ENCODE measurements around the gene C8G.

The C8G gene

DNA sequence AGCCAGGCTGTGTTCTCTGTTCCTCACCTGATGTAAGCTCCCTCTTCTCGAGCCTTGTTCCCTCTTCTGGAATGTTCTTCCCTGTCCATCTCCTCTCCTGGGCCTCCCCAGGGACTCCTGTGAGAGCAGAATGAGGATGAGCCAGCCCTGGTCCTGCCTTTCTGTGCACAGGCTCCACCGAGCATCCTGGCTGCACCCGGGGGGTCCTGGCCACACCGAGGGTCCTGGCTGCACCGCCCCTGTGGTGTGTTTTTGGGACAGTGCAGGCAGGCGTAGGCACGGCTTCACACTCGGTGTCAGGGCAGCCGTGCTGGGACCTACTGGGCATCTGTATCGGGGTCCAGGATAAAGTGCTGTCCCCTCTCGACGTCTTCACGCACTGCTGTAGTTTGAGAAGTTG is 18.3 kb upstream of the C8G start:
- Mint-ChIP-seq H3K27ac (no peak overlapping the region), H3K4me3 (no peak overlapping the region), H3K36me3 (ENCODE audit: low read depth) (peaks cover 45% of the 10 kb centered on the region), H3K27me3 (ENCODE audit: low read depth) (no peaks in the 10 kb centered on the region), H3K4me1 (ENCODE audit: low read depth) (peaks cover under 1% of the 10 kb centered on the region), H3K9me3 (no peaks in the 10 kb centered on the region)
- no peak for DNase-seq (ENCODE audit: low spot score)

DNA sequence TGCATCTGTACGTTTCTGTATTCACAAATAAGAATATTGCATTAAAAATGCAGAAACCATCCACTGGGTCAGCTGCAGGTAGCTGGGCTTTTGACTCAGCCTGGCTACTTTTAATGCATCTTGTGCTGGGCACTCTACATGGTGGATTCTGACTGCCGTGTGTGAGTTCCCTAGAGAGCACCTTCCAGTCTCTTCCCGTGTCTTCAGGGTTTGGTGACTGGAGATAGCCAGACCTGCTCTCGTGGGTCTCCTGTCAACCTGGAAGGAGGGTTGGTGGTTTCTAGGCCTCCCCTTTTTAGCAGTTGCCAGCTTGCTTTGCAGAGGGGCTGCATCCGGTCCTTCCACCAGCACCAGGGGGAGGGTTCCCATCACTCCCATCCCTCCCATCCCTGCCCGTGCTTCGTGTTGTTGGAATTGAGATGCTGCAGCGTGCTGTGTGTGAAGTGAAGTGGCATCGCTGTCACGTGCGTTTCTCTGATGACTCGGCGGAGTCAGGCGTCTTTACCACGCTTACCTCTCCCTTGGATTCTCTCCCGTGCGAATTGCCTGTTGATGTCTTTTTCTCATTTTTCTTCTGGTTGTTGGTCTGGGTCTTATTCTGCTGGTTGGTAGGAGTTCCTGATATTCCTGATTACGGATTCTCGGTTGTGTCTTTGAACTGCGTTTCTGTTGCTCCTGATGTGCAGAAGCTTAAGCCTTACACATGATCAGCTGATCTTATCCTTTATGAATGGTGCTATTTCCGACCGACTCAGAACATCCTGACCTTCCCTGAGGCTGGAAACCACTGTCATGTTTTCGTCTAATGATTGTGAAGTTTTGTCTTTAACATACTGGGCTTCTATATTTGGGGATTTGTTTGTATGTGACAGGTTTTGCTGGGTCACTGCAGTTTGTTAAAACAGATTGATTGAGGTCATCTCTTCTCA is 17.4 kb upstream of the C8G start:
- Mint-ChIP-seq H3K27ac (no peak overlapping the region), H3K4me3 (no peak overlapping the region)
- no peak for DNase-seq (ENCODE audit: low spot score)

DNA sequence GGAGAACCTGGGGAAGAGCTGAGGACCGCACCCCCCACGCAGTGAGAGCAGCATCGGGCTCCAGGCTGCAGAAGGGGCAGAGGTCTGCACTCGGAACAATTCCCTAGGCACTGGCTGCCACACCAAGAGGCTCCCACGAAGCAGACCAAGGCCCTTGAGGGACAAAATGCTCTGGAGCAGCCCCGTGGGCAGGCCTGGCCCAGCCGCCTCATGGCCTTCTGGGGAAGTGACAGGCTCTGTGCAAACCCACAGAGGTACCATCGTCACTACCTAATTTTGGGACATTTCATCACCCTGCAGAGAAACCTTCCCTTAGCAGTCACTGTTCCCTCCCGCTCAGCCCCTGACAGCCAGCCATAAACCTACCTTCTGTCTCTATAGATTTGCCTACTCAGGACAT is 16.5 kb upstream of the C8G start:
- Mint-ChIP-seq H3K4me1 (ENCODE audit: low read depth) (peaks cover 2% of the 10 kb centered on the region), H3K4me3 (no peak overlapping the region), H3K9me3 (no peaks in the 10 kb centered on the region), H3K27me3 (ENCODE audit: low read depth) (no peaks in the 10 kb centered on the region), H3K27ac (no peak overlapping the region), H3K36me3 (ENCODE audit: low read depth) (peaks cover 47% of the 10 kb centered on the region)
- no peak for DNase-seq (ENCODE audit: low spot score)

More for the DNA sequence above, 17.4 kb upstream of the C8G start:
- Mint-ChIP-seq H3K36me3 (ENCODE audit: low read depth) (peaks cover 45% of the 10 kb centered on the region), H3K9me3 (no peaks in the 10 kb centered on the region), H3K4me1 (ENCODE audit: low read depth) (peaks cover 2% of the 10 kb centered on the region), H3K27me3 (ENCODE audit: low read depth) (no peaks in the 10 kb centered on the region)

DNA sequence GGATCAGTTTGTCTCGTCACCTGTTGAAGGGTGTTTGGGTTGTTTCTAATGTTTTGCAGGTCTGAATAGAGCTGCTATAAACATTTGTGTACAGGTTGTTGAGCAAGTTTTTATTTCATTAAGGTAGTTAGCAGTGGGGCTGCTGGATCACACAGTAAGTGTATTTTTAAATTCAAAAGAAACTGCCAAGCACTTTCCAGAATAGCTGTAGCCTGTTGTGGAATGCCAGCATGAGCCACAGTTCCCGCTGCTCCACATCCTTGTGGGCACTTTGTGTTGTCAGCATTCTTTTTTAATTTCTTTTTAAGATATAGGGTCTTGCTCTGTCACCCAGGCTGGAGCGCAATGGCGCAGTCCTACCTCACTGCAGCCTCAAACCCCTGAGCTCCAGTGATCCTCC is 15.0 kb upstream of the C8G start:
- H3K27me3 Mint-ChIP-seq (ENCODE audit: low read depth): no peaks in the 10 kb centered on the region
- peaks cover 37% of the 10 kb centered on the region for H3K36me3 Mint-ChIP-seq (ENCODE audit: low read depth)

DNA sequence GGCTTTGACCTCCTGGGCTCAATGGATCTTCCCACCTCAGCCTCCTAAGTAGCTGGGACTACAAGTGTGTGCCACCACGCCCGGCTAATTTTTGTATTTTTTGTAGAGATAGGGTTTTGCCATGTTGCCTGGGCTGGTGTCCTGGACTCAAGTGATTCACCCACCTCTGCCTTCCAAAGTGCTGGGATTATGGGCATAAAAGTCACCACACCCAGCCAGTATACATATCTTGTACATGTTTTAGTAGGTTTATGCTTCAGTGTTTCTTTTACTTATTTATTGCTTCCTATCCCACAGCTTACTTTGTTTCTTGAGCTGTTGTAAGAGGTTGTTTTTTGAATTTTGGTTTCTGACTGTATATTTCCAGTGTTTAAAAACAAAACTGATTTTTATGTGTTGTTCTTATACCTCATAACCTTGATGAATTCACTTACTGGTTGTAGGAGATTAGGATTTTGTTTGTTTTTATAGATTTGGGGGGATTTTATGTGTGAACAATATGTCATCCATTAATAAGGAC is 13.4 kb upstream of the C8G start:
- H3K4me1 Mint-ChIP-seq (ENCODE audit: low read depth): peaks cover 2% of the 10 kb centered on the region
- no peaks in the 10 kb centered on the region for H3K9me3 Mint-ChIP-seq
- no peak overlapping the region for H3K4me3 Mint-ChIP-seq
- no peak overlapping the region for H3K27ac Mint-ChIP-seq
- no peaks in the 10 kb centered on the region for H3K27me3 Mint-ChIP-seq (ENCODE audit: low read depth)
- H3K36me3 Mint-ChIP-seq (ENCODE audit: low read depth): peaks cover 35% of the 10 kb centered on the region
- DNase-seq (ENCODE audit: low spot score): no peak

More for the DNA sequence above, 15.0 kb upstream of the C8G start:
- DNase-seq (ENCODE audit: low spot score): no peak
- peaks cover 2% of the 10 kb centered on the region for H3K4me1 Mint-ChIP-seq (ENCODE audit: low read depth)
- no peak overlapping the region for H3K4me3 Mint-ChIP-seq
- no peaks in the 10 kb centered on the region for H3K9me3 Mint-ChIP-seq
- H3K27ac Mint-ChIP-seq: no peak overlapping the region

DNA sequence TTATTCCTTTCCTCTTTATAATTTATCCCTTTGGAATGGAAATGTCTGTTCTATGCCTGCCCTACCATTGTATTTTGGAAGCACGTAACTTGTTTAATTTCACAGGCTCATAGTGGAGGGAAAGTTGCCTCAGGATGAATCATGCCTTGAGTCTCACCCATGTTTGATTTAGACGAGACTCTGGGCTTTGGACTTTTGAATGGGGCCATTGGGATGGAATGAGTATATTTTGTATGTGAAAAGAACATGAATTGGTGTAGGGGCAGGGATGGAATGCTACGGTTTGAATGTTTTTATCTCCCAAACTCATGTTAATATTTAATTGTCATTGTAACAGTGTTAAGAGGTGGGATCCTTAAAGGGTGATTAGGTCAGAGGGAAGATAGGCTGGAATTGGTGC is 10.8 kb upstream of the C8G start:
- Mint-ChIP-seq H3K36me3 (ENCODE audit: low read depth) (peaks cover 33% of the 10 kb centered on the region), H3K27ac (no peak overlapping the region), H3K4me3 (no peak overlapping the region)

DNA sequence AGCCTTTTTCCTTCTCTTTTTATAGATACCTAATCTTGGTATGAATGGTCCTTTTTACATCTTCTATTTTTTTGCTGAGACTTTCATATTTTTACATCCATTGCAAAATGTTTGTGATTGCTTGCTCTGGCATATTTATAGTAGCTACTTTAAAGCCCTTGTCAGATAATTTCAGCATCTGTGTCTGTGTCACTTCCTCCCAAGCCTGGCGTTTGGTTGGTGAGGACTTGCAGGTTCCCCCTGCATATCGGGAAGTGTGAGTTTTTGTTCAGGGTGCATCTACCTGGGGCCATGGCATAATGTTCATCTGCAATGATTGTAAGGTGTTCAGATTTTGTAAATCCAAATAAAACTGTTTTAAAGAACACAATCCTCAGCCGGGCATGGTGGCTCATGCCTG is 9.4 kb upstream of the C8G start:
- no peaks in the 10 kb centered on the region for H3K27me3 Mint-ChIP-seq (ENCODE audit: low read depth)
- no peak for DNase-seq (ENCODE audit: low spot score)
- peaks cover 36% of the 10 kb centered on the region for H3K36me3 Mint-ChIP-seq (ENCODE audit: low read depth)
- no peaks in the 10 kb centered on the region for H3K9me3 Mint-ChIP-seq
- no peak overlapping the region for H3K4me3 Mint-ChIP-seq
- no peak overlapping the region for H3K27ac Mint-ChIP-seq
- H3K4me1 Mint-ChIP-seq (ENCODE audit: low read depth): peaks cover 4% of the 10 kb centered on the region

More for the DNA sequence above, 10.8 kb upstream of the C8G start:
- Mint-ChIP-seq H3K27me3 (ENCODE audit: low read depth) (no peaks in the 10 kb centered on the region), H3K4me1 (ENCODE audit: low read depth) (peaks cover 4% of the 10 kb centered on the region), H3K9me3 (no peaks in the 10 kb centered on the region)
- DNase-seq (ENCODE audit: low spot score): no peak

DNA sequence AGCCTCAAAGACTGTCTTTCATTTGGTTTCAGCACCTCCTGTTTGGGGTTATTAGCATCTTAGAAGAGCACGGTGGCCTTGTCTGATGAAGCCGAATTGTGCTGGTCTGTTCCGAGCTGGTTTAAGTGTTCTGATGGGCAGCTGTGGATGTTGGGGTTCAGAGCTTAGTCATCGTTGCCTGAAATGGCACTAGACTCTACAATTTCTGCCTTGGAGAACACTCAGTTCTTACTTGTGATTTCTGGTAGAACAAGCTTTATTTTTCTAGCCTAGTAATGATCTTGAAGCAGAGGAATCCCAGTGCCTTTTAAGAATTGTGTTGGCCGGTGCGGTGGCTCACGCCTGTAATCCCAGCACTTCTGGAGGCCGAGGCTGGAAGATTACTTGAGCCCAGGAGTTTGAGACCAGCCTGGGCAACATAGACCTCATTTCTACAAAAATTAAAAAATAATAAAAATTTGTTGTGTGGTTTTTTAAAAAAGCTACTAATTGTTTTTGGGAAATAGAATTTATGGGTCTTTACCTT is 8.3 kb upstream of the C8G start:
- Mint-ChIP-seq H3K27me3 (ENCODE audit: low read depth) (no peaks in the 10 kb centered on the region), H3K36me3 (ENCODE audit: low read depth) (peaks cover 36% of the 10 kb centered on the region), H3K27ac (no peak overlapping the region), H3K4me3 (no peak overlapping the region), H3K9me3 (no peaks in the 10 kb centered on the region), H3K4me1 (ENCODE audit: low read depth) (peaks cover 4% of the 10 kb centered on the region)
- DNase-seq (ENCODE audit: low spot score): no peak

DNA sequence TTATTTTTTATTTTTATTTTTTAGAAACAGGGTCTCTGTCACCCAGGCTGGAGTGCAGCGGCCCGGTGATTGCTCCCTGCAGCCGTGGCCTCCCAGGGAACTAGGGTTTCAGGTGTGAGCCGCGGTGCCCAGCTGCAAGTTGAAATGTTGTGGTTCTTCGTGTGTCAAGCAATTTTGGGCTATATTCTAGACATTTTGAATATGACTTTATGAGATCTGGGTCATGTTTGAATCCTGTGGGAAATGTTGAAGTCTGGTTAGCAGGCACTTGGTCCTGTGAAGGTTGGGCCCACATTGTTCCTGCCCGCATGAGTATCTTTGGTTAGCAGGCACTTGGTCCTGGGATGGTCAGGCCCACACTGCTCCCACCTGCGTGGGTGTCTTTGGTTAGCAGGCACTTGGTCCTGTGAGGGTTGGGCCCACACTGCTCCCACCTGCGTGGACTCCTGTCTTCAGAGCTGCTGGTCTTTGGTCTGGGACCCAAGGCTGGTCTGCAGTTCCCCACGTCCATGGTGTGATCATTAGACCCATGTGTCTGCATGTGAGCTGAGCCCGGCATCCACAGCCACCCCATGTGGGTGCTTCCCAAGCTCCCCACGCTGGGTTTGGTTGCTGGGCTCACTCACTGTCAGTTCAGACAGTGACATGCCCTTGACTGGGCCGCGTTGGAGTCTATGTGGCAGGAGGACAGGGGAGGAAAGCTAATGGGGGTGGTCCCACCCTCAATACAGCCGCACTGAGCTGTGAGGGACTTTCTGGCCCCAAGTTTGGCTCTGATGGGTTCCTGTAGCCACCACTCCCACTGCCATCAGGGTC is 7.6 kb upstream of the C8G start:
- H3K27ac Mint-ChIP-seq: no peak overlapping the region
- no peak for DNase-seq (ENCODE audit: low spot score)
- H3K27me3 Mint-ChIP-seq (ENCODE audit: low read depth): no peaks in the 10 kb centered on the region
- peaks cover 35% of the 10 kb centered on the region for H3K36me3 Mint-ChIP-seq (ENCODE audit: low read depth)
- H3K4me3 Mint-ChIP-seq: no peak overlapping the region
- peaks cover 4% of the 10 kb centered on the region for H3K4me1 Mint-ChIP-seq (ENCODE audit: low read depth)
- no peaks in the 10 kb centered on the region for H3K9me3 Mint-ChIP-seq

DNA sequence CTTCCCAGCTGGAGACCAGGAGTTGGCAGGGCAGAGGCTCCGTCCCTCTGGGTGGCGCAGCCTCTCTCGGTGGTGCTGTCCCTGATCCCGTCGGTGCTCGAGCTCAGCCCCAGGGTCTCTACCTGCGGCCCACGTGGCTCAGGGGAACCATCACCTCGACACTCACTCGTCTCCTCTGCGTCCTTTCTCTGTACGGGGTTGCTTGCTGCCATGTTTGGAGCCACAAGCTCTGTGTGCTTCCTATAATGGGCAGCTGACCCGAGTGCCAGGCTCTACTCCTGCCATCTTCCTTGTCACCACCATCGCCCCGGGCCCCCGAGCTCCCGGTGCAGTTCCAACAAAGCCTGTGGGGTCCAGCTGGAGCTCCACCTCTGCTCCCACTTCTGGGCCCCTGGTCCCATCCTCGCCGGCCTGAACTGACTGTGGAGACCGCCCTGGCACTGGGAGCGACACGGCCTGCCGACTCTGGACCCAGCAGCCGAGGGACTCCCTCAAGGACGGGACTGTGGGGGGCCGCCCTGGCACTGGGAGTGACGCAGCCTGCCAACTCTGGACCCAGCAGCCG is 5.5 kb upstream of the C8G start:
- Mint-ChIP-seq H3K27ac (no peak overlapping the region), H3K36me3 (ENCODE audit: low read depth) (peaks cover 28% of the 10 kb centered on the region)

DNA sequence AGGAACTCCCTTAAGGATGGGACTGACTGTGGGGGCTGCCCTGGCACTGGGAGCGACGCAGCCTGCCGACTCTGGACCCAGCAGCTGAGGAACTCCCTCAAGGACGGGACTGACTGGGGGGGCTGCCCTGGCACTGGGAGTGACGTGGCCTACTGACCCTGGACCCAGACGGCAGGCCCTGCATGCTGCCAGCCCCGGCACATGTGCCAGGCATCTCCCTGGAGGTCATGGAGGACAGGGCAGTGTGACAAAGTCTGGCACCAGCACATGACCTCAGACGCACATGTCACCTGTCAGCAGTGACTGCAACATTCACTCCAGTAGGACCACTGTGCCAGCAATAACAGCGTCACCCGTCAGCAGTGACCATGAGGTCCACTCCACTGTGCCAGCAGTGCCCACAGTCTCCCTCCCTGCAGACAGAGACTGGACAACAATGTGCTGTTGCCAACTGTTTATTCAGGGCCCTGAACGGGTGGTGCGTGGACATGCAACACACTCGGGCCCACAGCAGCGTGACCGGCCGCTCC is 5.0 kb upstream of the C8G start:
- no peaks in the 10 kb centered on the region for H3K27me3 Mint-ChIP-seq (ENCODE audit: low read depth)
- H3K27ac Mint-ChIP-seq: no peak overlapping the region
- DNase-seq (ENCODE audit: low spot score): no peak
- H3K4me1 Mint-ChIP-seq (ENCODE audit: low read depth): peaks cover 7% of the 10 kb centered on the region
- H3K9me3 Mint-ChIP-seq: no peaks in the 10 kb centered on the region
- peaks cover 28% of the 10 kb centered on the region for H3K36me3 Mint-ChIP-seq (ENCODE audit: low read depth)
- no peak overlapping the region for H3K4me3 Mint-ChIP-seq

More for the DNA sequence above, 5.5 kb upstream of the C8G start:
- Mint-ChIP-seq H3K27me3 (ENCODE audit: low read depth) (no peaks in the 10 kb centered on the region), H3K9me3 (no peaks in the 10 kb centered on the region), H3K4me3 (no peak overlapping the region), H3K4me1 (ENCODE audit: low read depth) (peaks cover 4% of the 10 kb centered on the region)
- DNase-seq (ENCODE audit: low spot score): no peak

DNA sequence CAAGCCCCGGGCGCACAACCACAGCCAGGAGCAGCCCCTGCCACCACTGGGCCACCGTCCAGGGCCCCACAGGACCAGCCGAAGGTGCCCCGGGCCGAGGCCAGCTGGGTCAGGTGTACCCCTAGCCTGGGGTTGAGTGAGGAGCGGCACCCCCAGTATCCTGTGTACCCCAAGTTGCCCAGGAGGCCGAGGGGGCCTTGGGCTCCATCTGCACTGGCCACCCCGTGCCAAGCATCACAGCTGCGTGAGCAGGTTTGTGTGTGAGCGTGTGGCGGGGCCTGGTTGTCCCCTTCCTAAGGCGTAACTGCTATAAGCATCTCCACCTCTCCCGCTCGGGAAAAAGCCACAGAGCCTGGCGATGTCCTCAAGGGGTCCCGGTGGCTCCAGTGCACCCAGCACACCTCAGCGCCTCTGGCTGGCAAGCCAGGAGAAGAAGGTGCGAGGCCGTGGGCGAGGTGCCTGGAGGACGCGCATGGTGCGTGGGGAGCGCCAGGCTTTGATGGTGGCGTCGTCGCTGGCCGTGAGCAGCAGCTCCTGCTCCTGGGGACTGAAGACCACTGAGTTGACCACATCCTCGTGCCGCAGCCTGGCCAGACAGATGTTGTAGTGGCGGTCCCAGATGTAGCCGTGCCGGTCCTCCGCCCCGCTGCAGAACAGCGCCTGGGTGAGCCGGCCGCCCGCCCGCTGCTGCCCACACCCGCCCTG is 4.4 kb upstream of the C8G start:
- no peak overlapping the region for H3K27ac Mint-ChIP-seq
- no peak overlapping the region for H3K4me3 Mint-ChIP-seq
- peaks cover 28% of the 10 kb centered on the region for H3K36me3 Mint-ChIP-seq (ENCODE audit: low read depth)
- peaks cover 7% of the 10 kb centered on the region for H3K4me1 Mint-ChIP-seq (ENCODE audit: low read depth)
- no peaks in the 10 kb centered on the region for H3K9me3 Mint-ChIP-seq
- DNase-seq (ENCODE audit: low spot score): no peak
- H3K27me3 Mint-ChIP-seq (ENCODE audit: low read depth): no peaks in the 10 kb centered on the region

Data from T-helper 2 cell treated with Interferon-gamma antibody and Interleukin-4, amounts not matched to agents 5 μg/mL and 100 μg/mL, for 36 hours (primary cell).